GM12864 (cell line): ENCODE measurements around the gene FGF16.
"Not testable (repeated sequence)": the region's sequence is repeated elsewhere in the genome, so short reads cannot be mapped to it uniquely, and the experiment has no call there.

ENCODE experiments used
- DNase-seq: peaks from one replicate; pipeline ENCODE4 v3.0.0-alpha.2; 2011; ENCODE audit warnings: low read depth
- H3K4me3 ChIP-seq: 2 replicates; pipeline ENCODE4 v1.5.1; 2011; ENCODE audit warnings: mild to moderate bottlenecking, low read depth, low read length, control low read depth
- TF ChIP-seq, protein P1 (sequence below): IDR thresholded peaks from 2 replicates; pipeline ENCODE4 v1.5.1; 2011; ENCODE audit warnings: low read depth, mild to moderate bottlenecking, moderate library complexity, low read length, control low read depth, inconsistent platforms; ENCODE audit errors: missing control alignments

Gene FGF16

DNA sequence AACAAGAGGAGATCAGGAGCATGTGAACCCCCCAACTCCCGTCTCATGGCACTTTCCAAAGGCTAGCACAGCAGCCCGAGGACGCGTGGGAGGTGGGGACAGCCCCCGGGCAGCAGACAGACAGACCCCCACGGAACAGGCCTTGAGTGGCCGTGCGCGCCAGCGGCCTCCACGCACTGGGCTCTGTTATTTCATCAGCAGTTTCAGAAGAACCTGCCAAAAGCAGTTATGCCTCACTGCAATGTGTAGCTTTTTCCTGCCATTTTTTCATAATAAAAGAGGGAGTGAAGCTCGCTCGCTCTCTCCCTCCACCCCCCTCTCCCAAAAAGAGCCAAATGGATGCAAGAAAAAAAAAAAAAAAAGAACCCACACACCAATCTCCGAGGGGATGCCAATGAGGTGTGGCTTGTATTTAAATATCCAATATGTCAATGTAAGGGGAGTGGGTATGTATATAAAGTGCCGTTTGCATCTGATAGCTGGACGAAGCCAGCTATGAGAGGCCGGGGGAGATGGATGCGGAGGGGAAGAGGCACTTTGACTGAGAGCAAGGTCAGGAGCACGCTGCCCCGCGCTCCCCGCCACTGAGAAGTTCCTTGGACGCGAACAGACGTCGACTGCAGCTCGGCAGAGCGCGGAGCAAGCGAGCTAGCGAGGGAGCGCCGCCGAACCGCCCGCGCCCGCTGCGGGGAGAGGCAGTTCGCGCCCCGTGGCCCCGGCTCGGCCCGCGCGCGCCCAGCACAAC is at the start of gene FGF16:
TSS of gene FGF16 (plus strand) at position 482 of the 745 bp plus-strand sequence. CDS start 286 bp downstream, outside the sequence.
- TF ChIP-seq, protein P1, sequence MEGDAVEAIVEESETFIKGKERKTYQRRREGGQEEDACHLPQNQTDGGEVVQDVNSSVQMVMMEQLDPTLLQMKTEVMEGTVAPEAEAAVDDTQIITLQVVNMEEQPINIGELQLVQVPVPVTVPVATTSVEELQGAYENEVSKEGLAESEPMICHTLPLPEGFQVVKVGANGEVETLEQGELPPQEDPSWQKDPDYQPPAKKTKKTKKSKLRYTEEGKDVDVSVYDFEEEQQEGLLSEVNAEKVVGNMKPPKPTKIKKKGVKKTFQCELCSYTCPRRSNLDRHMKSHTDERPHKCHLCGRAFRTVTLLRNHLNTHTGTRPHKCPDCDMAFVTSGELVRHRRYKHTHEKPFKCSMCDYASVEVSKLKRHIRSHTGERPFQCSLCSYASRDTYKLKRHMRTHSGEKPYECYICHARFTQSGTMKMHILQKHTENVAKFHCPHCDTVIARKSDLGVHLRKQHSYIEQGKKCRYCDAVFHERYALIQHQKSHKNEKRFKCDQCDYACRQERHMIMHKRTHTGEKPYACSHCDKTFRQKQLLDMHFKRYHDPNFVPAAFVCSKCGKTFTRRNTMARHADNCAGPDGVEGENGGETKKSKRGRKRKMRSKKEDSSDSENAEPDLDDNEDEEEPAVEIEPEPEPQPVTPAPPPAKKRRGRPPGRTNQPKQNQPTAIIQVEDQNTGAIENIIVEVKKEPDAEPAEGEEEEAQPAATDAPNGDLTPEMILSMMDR = no peak
- no peak for DNase-seq
- peak within 1 kb of the TSS; percentile 46 for H3K4me3 ChIP-seq

DNA sequence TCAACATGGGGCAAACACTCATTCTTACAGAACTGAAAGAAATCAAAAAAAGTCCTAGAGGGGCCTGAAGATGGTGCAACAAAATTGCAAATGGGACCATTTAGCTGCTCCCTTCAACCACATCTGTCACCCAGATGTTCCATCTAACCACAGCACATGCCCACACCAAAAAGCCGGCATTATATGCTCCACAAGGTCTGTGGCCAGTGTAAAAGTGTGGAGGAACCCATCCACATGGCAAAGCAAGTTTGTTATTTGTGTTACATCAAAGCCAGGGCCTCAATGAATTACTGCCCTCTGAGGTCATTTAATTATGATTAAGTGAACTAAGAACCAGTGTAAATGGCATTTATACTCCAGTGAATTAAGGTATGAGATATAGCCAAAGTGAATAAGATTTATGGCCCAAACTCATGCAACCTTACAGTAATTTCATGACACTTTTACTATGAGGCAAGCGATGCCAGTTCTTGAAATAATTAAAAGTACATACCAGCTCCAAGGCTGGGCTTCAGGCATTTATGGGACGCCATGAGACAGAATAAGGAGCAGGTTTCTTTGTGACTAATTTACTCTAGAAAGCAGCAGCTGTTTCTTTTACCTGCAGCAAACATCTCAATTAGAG is 48.7 kb upstream of the FGF16 start:
- TF ChIP-seq, protein P1 = no peak
- no peak overlapping the region for H3K4me3 ChIP-seq
- DNase-seq = no peak

DNA sequence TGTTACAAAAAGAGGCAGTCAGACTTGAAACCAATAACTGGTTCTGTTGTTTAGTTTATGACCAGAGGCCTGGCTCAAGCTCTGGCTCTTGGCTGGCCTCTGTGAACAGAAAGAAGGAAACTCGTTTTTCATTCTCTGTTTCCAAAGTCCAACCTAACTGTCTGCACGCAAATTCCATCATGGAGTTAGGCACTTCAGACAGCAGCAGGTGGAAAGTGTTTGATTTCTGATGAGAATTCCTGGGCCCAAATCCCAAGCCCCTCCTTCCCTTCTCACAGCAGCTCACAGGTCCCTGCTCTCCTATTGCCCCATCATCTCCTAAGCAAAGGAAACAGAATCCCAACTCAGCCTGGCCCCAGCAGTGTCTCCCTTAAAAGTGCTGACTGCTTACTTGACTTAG is 42.8 kb upstream of the FGF16 start:
- TF ChIP-seq, protein P1 = no peak
- no peak for DNase-seq
- H3K4me3 ChIP-seq = no peak overlapping the region

DNA sequence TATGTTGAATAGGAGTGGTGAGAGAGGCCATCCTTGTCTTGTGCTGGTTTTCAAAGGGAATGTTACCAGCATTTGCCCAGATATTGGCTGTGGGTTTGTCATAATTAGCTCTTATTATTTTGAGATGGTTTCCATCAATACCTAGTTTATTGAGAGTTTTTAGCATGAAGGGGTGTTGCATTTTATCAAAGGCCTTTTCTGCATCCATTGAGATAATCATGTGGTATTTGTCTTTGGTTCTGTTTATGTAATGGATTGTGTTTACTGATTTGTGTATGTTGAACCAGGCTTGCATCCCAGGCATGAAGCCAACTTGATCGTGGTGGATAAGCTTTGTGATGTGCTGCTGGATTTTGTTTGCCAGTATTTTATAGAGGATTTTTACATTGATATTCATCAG is 39.4 kb upstream of the FGF16 start:
- not testable (repeated sequence) for DNase-seq, H3K4me3 ChIP-seq

DNA sequence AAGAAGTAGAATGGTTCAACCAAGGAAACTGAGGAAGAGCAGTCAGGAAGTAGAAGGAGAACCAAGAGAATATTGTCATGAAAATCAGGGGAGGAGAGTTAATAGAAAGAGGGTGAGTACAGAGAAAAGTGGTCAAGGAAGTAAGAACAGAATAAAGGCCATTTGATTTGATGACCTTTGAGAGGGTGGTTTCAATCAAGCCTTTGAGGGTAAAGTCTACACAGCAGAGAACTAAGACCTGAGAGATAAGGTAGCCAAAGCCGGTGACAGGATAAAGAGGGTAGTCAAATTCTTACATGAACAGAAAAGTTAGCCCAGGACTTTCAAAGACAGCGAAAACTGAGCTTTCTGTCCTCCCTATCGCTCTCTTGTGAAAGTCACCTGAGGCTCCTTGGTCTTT is 34.6 kb upstream of the FGF16 start:
- no peak for DNase-seq
- TF ChIP-seq, protein P1 = no peak
- H3K4me3 ChIP-seq = no peak overlapping the region

DNA sequence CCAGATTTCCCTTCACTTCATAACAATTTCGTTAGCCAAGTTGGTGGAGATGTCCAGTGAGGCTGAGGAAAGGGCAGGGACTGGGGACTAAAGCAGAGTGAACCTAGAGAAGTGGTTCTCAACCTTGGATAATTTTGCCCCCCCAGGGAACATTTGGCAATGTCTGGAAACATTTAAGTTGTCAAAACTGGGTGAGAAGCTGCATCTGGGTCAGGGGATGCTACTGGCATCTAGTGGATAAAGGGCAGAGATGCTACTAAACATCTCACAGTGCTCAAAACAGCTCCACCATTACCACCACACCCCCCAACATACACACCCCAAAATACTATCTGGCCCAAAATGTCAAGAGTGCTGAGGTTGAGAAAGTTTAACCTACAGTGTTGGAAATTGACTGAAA is 32.0 kb upstream of the FGF16 start:
- TF ChIP-seq, protein P1 = peak; percentile 20
- H3K4me3 ChIP-seq = no peak overlapping the region
- DNase-seq = no peak

DNA sequence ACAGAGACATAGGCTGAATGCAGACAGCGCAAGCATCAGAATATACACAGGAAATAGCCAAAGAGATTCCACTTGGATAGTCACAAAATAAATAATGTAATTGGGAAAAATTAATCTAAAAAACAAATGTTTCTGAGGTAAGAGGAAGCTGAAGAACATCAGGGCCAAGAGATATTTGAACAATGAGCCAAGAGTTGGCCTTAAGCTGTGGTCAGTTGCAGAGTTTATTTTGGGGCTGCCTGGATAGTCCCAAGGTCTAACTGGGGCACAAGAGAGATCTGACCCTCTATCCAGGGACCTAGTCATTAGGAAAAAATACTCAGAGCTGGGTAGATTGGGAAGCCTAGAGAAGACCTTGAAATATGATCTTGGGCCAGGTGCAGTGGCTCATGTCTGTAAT is 31.3 kb upstream of the FGF16 start:
- DNase-seq = no peak
- TF ChIP-seq, protein P1 = no peak

More for the DNA sequence above, 31.3 kb upstream of the FGF16 start:
- no peak overlapping the region for H3K4me3 ChIP-seq
